Stimulated activated CD4-positive, alpha-beta T cell treated with anti-CD3 and anti-CD28 coated beads, TNF-alpha, amount 100 ng/mL, for 48 hours (primary cell): Measurements from ENCODE around the gene EMC10.
"Not testable (repeated sequence)": the region's sequence is repeated elsewhere in the genome, so short reads cannot be mapped to it uniquely, and the experiment has no call there.

Source experiments
- DNase-seq, 3 donors: peaks; one replicate each; pipeline ENCODE4 v3.0.0-alpha.2; 2020; ENCODE audit warnings: low read depth in 3 of 3

The EMC10 gene

DNA sequence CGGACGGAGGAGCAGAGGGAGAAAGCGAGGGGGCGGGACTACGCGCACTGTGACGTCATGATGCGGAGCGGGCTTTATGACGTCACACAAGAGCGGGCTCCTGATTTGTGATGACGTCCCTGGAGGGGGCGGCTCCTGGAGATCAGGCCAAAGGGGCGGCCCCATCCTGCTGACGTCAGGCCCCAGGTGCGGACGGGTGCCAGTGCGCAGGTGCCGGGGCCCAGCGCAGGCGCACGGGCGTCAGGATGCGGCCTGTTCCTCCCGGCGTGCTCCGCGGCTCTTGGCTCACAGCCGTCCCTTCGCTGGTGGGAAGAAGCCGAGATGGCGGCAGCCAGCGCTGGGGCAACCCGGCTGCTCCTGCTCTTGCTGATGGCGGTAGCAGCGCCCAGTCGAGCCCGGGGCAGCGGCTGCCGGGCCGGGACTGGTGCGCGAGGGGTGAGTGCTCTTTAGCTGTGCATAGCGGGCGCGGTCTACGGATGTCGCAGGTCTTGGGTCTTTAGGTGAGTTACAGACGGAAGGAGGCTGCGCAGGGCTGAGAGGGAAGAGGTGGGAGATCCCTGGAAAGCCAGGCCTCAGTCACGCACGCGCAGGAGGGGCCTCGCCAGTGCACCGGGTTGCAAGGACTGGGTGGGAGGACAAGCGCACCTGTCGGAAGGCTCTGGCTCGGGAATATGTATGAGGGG lies at the start of gene EMC10, which contains the start of gene GARIN5A:
Gene EMC10 (plus strand): TSS at position 284 of the 683 bp plus-strand sequence. CDS start 38 bp downstream, at position 322.
Gene GARIN5A (minus strand): TSS at position 625 of the 683 bp plus-strand sequence. CDS start 460 bp downstream, at position 165.
- peak; percentile 87 to 96 (median 92) for DNase-seq

GRCh38 chr19:50427318-50427925 lies 48.9 kb upstream of the EMC10 start:
- DNase-seq: no peak

- DNase-seq: peak in 2 of 3 donors; percentile 18 to 19
These were observed 48.3 kb upstream of the EMC10 start for GRCh38 chr19:50427997-50428425.

- DNase-seq: no peak
These were observed 47.4 kb upstream of the EMC10 start for GRCh38 chr19:50428772-50429463.

- DNase-seq: no peak
These were observed 45.4 kb upstream of the EMC10 start for GRCh38 chr19:50430888-50431342.

GRCh38 chr19:50431343-50432220 lies 44.7 kb upstream of the EMC10 start:
- DNase-seq: peak; percentile 73 to 77 (median 76)

DNA sequence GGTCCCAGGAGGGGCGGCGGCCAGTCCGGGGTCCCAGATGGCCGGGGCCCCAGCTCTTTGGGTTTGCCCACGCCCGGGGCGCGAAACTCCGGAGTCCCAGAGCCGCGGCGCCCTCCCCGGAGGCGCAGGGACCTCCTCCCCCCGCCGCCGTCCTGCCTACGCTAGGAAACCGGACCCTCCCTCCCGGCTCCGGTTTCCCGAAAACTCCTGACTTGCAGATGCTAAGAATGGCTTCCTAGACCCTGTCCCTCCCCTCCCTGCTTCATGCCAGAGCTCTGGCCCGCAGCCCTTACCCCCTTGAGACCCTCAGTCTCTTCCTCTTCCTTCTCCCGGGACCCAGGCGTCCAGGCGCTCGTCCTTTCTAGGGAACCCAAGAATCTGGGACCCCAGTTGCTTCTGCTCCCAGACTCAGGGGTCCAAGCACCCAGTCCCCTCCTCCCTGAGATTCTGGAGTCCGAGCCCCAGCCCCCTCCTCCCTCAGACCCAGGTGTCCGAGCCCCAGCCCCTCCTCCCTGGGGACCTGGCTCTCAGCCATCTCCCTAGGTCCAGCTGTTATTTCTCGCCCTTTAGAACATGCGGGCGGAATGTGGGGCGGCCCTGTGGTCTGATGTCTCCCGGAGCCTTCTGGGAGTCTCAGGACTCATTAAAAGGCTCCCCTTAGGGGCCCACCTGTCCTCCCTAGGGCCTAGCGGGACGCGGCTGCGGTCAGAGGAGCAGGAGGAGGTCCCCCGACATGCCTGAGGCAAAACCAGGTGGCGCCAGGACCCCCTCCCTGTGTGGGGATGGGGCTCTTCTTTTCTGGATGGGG lies 43.9 kb upstream of the EMC10 start, which contains the start of gene MYBPC2:
Gene MYBPC2 (plus strand): TSS at position 672 of the 808 bp plus-strand sequence. CDS start 62 bp downstream, at position 734.
- no peak for DNase-seq

DNA sequence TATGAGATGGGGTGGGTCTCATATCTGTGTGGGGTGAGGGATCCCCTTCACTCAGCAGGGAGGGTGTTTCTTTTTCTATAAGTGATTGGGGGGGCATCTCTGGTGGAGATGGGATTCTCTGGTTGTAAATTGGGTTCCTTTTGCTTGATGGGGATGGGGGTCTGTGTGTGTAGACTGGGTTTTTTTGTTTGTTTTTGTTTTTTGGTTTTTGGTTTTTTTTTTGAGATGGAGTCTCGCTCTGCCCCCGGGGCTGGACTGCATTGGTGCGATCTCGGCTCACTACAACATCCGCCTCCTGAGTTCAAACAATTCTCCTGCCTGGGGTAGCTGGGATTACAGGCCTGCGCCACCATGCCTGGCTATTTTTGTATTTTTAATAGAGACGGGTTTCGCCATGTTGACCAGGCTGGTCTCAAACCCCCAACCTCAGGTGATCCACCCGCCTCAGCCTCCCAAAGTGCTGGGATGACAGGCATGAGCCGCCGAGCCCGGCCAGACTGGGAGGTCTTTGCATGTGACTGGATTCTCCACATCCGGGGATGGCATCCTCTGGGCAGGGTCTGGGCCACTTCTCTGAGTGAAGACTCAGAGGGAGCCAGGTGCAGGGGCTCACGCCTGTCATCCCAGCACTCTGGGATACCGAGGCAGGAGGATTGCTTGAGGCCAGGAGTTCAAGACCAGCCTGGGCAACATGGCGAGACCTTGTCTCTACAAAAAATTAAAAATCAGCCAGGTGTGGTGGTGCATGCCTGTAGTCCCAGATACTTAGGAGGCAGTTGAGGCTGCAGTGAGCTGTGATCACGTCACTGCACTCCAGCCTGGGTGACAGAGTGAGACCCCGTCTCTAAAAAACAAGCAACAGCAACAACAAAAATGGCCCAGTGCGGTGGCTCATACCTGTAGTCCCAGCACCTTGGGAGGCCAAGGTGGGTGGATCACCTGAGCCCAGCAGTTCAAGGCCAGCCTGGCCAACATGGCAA lies 42.8 kb upstream of the EMC10 start:
- DNase-seq: no peak

GRCh38 chr19:50434525-50434924 lies 41.8 kb upstream of the EMC10 start:
- DNase-seq: no peak

DNA sequence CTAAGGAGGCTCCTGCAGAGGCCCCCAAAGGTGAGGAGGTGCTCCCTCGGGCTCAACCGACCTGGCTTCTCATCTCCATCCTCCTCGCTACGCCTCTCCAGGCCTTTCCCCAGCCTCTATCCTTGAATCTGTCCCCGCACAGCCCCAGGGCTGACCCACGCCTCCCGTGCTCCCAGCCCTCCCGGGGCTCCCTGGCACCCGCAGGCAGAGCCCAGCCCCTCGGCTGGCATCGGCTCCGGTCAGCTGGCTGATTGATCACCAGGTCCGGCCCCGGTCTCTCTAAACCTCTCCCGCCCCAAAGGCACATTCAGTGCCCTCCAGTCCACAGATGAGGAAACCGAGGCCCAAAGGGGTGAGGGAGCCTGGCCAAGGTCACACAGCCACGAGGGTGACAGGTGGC lies 41.1 kb upstream of the EMC10 start:
- DNase-seq: no peak

GRCh38 chr19:50435627-50436026 lies 40.7 kb upstream of the EMC10 start:
- DNase-seq: no peak

DNA sequence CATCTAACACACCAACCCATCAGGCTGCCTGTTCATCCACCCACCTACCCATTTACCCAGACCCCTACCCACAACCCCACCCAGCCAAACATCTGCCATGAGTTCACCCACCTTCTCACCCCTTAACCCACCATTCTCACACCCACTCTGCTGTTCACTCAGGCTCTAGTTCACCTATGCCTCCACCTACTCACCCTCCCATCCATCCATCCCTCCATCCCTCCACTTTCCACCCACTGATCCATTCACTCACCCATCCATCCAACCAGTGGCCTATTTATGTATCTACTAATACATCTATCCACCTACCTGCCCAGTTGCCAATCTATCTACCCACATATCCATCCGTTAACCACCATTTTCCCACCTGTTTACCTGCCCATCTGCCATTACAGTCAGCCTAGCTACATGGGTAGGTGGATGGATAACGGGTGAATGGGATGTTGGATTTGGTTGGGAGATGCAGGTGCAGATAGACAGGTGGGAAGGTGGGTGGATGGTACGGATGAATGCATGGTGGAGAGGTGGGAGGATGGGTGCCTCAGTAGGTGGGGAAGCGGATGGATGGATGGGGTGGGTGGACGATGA lies 38.4 kb upstream of the EMC10 start:
- no peak for DNase-seq

- DNase-seq: not testable (repeated sequence)
These were observed 37.2 kb upstream of the EMC10 start for GRCh38 chr19:50439130-50439529.

DNA sequence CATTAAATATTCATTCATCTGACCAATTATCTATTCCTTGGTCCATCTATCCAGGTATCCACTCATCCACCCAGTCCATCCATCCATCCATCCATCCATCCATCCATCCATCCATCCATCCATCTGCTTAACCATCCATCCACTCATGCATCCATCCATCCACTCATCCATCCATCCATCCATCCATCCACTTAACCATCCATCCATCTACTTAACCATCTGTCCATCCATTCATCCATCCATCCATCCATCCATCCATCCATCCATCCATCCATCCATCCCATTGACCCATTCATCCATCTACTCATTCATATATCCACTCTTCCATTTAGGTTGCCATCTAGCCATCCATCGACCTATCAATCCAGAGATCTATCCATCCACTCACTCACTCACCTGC lies 32.2 kb upstream of the EMC10 start:
- no peak for DNase-seq

DNA sequence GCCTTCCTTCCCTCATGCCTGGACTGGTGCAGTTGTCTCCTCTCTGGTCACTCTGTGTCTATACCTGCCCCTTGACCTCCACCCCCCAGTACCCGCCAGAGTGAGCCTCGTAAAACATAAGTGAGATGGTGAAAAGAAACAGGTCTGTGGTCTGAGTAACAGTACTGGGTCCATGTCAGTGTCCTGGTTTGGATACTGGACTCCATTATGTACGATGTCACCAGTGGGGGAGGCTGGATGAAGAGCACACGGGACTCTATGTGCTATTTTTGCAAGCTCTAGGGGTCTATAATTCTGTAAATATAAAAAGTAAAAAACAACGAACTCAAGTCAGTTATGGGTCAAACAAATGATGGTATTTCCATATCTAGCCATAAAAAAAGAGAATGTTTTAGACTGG lies 29.3 kb upstream of the EMC10 start:
- no peak for DNase-seq

GRCh38 chr19:50447750-50448149 lies 28.6 kb upstream of the EMC10 start:
- no peak for DNase-seq

DNA sequence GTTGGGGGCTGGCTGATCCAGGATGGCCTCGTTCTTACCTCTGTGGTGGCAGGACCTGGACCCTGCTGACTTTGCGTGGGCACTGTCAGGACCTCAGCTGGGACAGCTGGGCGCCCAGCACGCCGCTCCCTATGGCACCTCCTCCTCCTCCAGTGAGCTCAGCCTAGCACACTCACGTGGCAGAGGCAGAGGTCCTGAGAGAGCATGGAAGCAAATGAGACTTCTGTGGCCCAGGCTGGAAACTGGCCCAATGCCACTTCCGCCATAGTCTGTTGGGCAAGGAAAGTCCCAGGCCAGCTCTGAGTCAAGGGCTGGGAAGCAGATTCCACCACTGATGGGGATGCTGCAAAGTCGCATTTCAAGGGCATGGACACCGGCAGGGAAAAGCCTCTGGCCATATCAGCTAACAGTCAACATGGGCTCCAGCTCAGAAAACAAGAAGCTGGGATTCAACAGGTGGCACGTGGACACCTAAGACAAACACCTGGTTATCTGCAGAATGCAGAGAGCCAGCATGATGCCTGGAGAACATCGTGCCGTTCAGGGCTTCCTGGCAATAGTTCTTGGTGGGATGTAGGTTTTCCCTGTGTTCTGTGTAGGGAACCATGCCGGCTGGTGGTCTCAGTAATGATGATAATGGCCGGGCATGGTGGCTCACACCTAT lies 26.9 kb upstream of the EMC10 start:
- DNase-seq: no peak
